Upper lobe of left lung (tissue), 6 donors: ENCODE measurements around the gene PARD6B. TPM values are rescaled to one million over a fixed set of nuclear protein-coding genes. Genes with fewer than 3 reads are reported as not detected.
A peak's percentile ranks its signal among the peaks of the same experiment; 100 is the strongest.
"Not testable (repeated sequence)": the region's sequence is repeated elsewhere in the genome, so short reads cannot be mapped to it uniquely, and the experiment has no call there.

ENCODE experiments used
- ATAC-seq, 2 donors: fragments of 200-7000 bp; cut with Tn5 transposase; one replicate each; pipeline ENCODE4 v1.9.1; 2022; ENCODE audit warnings: mild to moderate bottlenecking in 2 of 2, moderate library complexity in 2 of 2; ENCODE audit not compliant: low FRiP score in 2 of 2
- DNase-seq, 2 donors: peaks; one replicate each; pipeline ENCODE4 v3.0.0-alpha.2; 2019 to 2020
- H3K27ac ChIP-seq, 4 donors: fragments of 200-600 bp; sonication (generic); one replicate each; pipeline ENCODE4 v1.5.1; 2016 to 2019
- H3K27me3 ChIP-seq, 4 donors: fragments of 200-600 bp; sonication (generic); one replicate each; pipeline ENCODE4 v1.5.1; 2017 to 2019
- H3K36me3 ChIP-seq, 4 donors: fragments of 200-600 bp; sonication (generic); one replicate each; pipeline ENCODE4 v1.5.1; 2016 to 2019
- H3K4me1 ChIP-seq, 4 donors: fragments of 200-600 bp; sonication (generic); one replicate each; pipeline ENCODE4 v1.5.1; 2018 to 2019
- H3K4me3 ChIP-seq, 4 donors: fragments of 200-600 bp; sonication (generic); one replicate each; pipeline ENCODE4 v1.5.1; 2017 to 2019; ENCODE audit warnings: mild to moderate bottlenecking in 2 of 4, moderate library complexity in 1 of 4
- H3K9me3 ChIP-seq, 4 donors: fragments of 200-600 bp; sonication (generic); one replicate each; pipeline ENCODE4 v1.5.1; 2018 to 2019
- EP300 ChIP-seq, 4 donors: sonication (generic); formaldehyde crosslinking; IDR thresholded peaks; one replicate each; pipeline ENCODE4 v1.5.1; 2017; ENCODE audit warnings: antibody characterized with exemption in 4 of 4, control low read depth in 2 of 4
- POLR2A ChIP-seq, 4 donors: fragments of 450-650 bp; IDR thresholded peaks; one replicate each; pipeline ENCODE4 v1.5.1; 2016 to 2017; ENCODE audit warnings: antibody characterized with exemption in 4 of 4, mild to moderate bottlenecking in 2 of 4
- POLR2AphosphoS5 ChIP-seq, 2 donors: sonication (generic); formaldehyde crosslinking; IDR thresholded peaks; one replicate each; pipeline ENCODE4 v1.5.1; 2017; ENCODE audit warnings: antibody characterized with exemption in 2 of 2
- WGBS, 2 donors: methylation state at CpG; one replicate each; pipeline ENCODE4 v1.1.5; 2017 to 2018; 5-methylcytosine and 5-hydroxymethylcytosine counted together
- total RNA-seq, 6 donors: library from RNA; depleted of rRNA in 4 of 6; stranded (reverse); fragments of >200 nt in 4 of 6; gene quantifications; one replicate each; pipeline versions ENCODE4 v1.1.0 to v1.2.1, GENCODE V29; 2016 to 2021
- TF ChIP-seq, protein P1 (sequence below), 6 experiments: fragments of 450-650 bp in 4 of 6; fragments of 200-600 bp in 2 of 6; sonication (generic) in 2 of 6; IDR thresholded peaks; one replicate each; pipeline ENCODE4 v1.5.1; 2016 to 2019; ENCODE audit warnings: antibody characterized with exemption in 6 of 6
- donor health status: DM: no; HTN: no; CAD: no; lungs with moderate emphysema.
- donor health status: DM: no; HTN: yes; CAD: no; lungs with severe emphysema.

PARD6B gene
- total RNA-seq, 6 donors from 2014 or later: 7.3 to 56.4 (median 43.4) TPM

DNA sequence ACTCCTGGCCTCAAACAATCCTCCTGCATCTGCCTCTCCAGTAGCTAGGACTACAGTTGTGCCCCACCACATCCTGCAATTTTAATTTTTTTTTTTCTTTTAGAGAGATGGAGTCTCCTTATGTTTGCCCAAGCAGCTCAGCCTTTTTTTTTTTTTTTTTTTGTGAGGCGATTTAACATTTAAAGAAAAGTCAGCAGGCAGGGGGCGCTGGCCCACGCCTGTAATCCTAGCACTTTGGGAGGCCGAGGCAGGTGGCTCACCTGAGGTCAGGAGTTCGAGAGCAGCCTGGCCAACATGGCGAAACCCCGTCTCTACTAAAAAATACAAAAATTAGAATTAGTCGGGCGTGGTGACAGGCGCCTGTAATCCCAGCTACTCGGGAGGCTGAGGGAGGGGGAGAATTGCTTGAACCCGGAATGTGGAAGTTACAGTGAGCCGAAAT lies 62.2 kb downstream of the PARD6B start:
- ATAC-seq, H3K36me3 ChIP-seq, H3K9me3 ChIP-seq, H3K4me3 ChIP-seq, H3K27ac ChIP-seq, H3K27me3 ChIP-seq, DNase-seq: not testable (repeated sequence)
- WGBS, 2 donors: 60 to 69% methylated on average over 13 of the region's 13 CpGs
- peaks cover 20 to 32% (median 26%) of the 10 kb centered on the region in 4 donors for H3K4me1 ChIP-seq
- TF ChIP-seq, protein P1, sequence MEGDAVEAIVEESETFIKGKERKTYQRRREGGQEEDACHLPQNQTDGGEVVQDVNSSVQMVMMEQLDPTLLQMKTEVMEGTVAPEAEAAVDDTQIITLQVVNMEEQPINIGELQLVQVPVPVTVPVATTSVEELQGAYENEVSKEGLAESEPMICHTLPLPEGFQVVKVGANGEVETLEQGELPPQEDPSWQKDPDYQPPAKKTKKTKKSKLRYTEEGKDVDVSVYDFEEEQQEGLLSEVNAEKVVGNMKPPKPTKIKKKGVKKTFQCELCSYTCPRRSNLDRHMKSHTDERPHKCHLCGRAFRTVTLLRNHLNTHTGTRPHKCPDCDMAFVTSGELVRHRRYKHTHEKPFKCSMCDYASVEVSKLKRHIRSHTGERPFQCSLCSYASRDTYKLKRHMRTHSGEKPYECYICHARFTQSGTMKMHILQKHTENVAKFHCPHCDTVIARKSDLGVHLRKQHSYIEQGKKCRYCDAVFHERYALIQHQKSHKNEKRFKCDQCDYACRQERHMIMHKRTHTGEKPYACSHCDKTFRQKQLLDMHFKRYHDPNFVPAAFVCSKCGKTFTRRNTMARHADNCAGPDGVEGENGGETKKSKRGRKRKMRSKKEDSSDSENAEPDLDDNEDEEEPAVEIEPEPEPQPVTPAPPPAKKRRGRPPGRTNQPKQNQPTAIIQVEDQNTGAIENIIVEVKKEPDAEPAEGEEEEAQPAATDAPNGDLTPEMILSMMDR (IDR thresholded peaks at IDR 0.05): peak in 1 of 6 experiments; percentile 12

DNA sequence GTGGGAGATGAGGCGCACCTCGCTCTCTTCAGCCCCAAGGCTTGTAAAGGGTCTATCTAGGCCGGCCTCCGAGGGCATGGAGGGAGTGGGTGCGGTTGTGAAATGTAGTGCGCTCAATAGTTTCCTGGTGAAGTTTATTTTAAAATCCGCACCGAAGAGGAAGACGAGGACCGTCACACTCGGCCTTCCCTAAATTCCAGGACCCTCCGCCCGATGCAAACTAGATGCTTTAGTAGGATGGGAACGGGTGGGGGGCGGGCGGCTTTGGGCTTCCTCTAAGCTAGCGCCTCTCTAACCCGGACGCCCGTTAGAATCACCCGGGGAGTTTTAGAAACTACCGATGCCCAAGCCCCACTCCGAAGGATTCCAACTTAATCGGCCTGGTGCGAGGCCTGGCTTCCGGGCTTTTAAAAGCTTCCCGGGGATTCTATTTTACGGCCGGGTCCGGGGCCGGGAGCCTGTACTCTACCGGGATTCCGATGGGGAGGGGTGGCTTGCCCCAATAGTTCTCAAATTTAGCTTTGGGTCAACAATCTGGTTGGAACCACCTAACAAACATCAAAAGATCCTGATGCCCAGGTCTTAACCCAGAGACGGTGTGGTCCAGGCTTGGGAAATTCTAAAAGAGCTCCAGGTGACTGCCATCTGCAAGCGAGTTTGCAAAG lies 62.9 kb downstream of the PARD6B start:
- TF ChIP-seq POLR2A (IDR thresholded peaks at IDR 0.05) (no peak), POLR2AphosphoS5 (IDR thresholded peaks at IDR 0.05) (no peak), EP300 (IDR thresholded peaks at IDR 0.05) (no peak)
- TF ChIP-seq, protein P1 (IDR thresholded peaks at IDR 0.05): no peak
- no peak for DNase-seq
- H3K9me3 ChIP-seq: no peaks in the 10 kb centered on the region

DNA sequence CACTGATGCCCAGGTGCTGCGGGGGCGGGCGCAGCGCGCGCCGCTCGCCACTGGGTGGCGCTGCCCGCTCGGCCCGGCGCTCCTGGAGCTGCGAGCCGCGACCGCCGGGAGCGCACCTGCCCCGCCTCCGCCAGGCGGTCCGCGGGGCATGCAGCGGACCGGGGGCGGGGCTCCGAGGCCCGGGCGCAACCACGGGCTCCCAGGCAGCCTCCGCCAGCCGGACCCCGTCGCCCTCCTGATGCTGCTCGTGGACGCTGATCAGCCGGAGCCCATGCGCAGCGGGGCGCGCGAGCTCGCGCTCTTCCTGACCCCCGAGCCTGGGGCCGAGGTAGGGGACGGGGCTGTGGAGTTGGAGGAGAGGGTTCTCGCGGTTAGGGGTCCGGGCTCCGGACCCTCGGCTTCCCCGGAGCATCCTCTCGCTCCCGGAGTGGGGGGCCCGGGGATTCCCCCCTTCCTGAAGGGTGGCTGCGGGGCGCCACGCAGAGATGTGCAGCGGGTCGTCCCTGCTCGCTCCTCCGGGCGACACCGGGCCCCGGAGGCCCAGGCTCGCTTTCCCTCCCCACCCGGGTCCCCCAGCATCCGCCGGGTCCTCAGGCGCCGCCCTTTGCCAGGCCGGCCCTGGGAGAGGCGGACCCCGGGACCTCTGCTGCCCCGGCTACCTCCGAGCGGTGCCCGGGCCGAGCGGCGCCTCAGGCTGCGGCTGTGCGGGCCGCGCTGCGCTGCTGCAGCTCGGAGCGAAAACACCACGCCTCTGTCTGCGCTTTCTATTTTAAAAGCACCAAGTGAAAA lies 63.7 kb downstream of the PARD6B start, which contains the start of gene BCAS4:
BCAS4 (plus strand) TSS at position 216 of the 789 bp plus-strand sequence; CDS start at position 239, 23 bp downstream.
- ATAC-seq (peak; percentile 88 to 93), DNase-seq (peak; percentile 84 to 97)
- Histone ChIP-seq H3K4me3 (peak within 1 kb of the TSS; percentile 55 to 95 (median 86)), H3K4me1 (peaks cover 19 to 32% (median 26%) of the 10 kb centered on the region in 4 donors), H3K27me3 (peaks cover 0 to 4% (median 0%) of the 10 kb centered on the region in 4 donors), H3K27ac (peak within 1 kb of the TSS; percentile 33 to 76 (median 61)), H3K36me3 (no peaks in the 10 kb centered on the region), H3K9me3 (no peaks in the 10 kb centered on the region)
- TF ChIP-seq POLR2AphosphoS5 (IDR thresholded peaks at IDR 0.05): no peak
- no peak for TF ChIP-seq EP300 (IDR thresholded peaks at IDR 0.05)
- TF ChIP-seq, protein P1 (IDR thresholded peaks at IDR 0.05): peak; percentile 97 to 99 (median 99)
- peak in 1 of 4 donors; percentile 16 for TF ChIP-seq POLR2A (IDR thresholded peaks at IDR 0.05)
- 0 to 4% methylated on average over 6 to 25 of the region's 92 CpGs for WGBS, 2 donors

More for the DNA sequence above, 62.9 kb downstream of the PARD6B start:
- ATAC-seq: peak in 1 of 2 donors; percentile 1
- WGBS, 2 donors: 12% methylated on average over 30 to 34 of the region's 35 CpGs
- H3K27ac ChIP-seq: peak overlapping the region in 1 of 4 donors; percentile 51
- peaks cover 20 to 32% (median 26%) of the 10 kb centered on the region in 4 donors for H3K4me1 ChIP-seq
- no peaks in the 10 kb centered on the region for H3K36me3 ChIP-seq
- H3K4me3 ChIP-seq: peak overlapping the region in 3 of 4 donors; percentile 82 to 95 (median 91)
- peaks cover 0 to 4% (median 0%) of the 10 kb centered on the region in 4 donors for H3K27me3 ChIP-seq

DNA sequence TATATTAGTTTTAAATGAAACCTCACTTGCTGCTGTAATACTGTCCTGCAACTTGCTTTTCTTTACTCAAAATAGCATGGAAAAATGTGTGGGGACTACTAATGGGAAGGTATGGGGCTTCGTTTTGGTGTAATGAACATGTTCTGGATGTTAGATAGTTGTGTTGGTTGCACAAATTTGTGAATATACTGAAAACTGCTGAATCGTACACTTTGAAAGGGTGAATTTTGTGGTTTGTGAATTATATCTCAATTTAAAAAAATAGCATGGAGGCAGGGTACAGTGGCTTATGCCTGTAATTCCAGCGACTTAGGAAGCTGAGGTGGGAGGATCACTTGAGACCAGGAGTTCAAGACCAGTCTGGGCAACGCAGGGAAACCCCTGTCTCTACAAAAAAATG lies 65.8 kb downstream of the PARD6B start:
- DNase-seq: no peak
- H3K4me3 ChIP-seq: no peak overlapping the region
- no peaks in the 10 kb centered on the region for H3K9me3 ChIP-seq
- H3K36me3 ChIP-seq: no peaks in the 10 kb centered on the region
- 92 to 97% methylated on average over 4 of the region's 4 CpGs for WGBS, 2 donors
- no peak for ATAC-seq
- peaks cover 12 to 18% (median 16%) of the 10 kb centered on the region in 4 donors for H3K4me1 ChIP-seq
- TF ChIP-seq EP300 (IDR thresholded peaks at IDR 0.05) (no peak), POLR2A (IDR thresholded peaks at IDR 0.05) (no peak), POLR2AphosphoS5 (IDR thresholded peaks at IDR 0.05) (no peak)
- TF ChIP-seq, protein P1 (IDR thresholded peaks at IDR 0.05): no peak
- peaks cover 0 to 4% (median 0%) of the 10 kb centered on the region in 4 donors for H3K27me3 ChIP-seq
- no peak overlapping the region for H3K27ac ChIP-seq
